Measurements from ENCODE around the gene MCF2.

DNA sequence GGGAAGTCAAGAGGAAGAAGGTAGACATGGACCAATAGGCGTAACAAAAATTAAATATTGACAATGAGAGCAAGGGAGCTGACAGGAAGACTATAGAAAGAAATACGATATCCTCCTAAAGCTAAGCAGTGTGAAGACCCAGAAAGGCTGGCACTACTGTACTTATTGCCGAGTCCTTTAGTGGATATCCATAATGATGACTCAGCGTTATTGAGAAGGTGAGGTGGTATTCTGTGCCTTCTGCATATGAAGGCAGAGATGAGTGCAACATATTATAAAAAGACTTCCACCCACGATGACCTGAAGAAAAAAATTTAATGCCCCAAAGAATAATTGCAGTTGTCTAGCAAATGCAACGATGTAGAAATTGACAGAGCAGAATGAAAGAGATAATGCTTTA lies 13.0 kb upstream of the MCF2 start:
- TF ChIP-seq, protein P1, sequence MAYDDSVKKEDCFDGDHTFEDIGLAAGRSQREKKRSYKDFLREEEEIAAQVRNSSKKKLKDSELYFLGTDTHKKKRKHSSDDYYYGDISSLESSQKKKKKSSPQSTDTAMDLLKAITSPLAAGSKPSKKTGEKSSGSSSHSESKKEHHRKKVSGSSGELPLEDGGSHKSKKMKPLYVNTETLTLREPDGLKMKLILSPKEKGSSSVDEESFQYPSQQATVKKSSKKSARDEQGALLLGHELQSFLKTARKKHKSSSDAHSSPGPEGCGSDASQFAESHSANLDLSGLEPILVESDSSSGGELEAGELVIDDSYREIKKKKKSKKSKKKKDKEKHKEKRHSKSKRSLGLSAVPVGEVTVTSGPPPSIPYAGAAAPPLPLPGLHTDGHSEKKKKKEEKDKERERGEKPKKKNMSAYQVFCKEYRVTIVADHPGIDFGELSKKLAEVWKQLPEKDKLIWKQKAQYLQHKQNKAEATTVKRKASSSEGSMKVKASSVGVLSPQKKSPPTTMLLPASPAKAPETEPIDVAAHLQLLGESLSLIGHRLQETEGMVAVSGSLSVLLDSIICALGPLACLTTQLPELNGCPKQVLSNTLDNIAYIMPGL (CRISPR knock-in tag; IDR thresholded peaks at IDR 0.05; ENCODE audit: borderline replicate concordance), result no peak
- TF ChIP-seq, protein P2, sequence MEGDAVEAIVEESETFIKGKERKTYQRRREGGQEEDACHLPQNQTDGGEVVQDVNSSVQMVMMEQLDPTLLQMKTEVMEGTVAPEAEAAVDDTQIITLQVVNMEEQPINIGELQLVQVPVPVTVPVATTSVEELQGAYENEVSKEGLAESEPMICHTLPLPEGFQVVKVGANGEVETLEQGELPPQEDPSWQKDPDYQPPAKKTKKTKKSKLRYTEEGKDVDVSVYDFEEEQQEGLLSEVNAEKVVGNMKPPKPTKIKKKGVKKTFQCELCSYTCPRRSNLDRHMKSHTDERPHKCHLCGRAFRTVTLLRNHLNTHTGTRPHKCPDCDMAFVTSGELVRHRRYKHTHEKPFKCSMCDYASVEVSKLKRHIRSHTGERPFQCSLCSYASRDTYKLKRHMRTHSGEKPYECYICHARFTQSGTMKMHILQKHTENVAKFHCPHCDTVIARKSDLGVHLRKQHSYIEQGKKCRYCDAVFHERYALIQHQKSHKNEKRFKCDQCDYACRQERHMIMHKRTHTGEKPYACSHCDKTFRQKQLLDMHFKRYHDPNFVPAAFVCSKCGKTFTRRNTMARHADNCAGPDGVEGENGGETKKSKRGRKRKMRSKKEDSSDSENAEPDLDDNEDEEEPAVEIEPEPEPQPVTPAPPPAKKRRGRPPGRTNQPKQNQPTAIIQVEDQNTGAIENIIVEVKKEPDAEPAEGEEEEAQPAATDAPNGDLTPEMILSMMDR (IDR thresholded peaks at IDR 0.05), result no peak
- TF ChIP-seq, protein P3, sequence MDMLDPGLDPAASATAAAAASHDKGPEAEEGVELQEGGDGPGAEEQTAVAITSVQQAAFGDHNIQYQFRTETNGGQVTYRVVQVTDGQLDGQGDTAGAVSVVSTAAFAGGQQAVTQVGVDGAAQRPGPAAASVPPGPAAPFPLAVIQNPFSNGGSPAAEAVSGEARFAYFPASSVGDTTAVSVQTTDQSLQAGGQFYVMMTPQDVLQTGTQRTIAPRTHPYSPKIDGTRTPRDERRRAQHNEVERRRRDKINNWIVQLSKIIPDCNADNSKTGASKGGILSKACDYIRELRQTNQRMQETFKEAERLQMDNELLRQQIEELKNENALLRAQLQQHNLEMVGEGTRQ (IDR thresholded peaks at IDR 0.05), result no peak
- TF ChIP-seq ESRRA (IDR thresholded peaks at IDR 0.05; ENCODE audit: borderline replicate concordance, low read length) (no peak), CEBPB (IDR thresholded peaks at IDR 0.05) (no peak), POLR2A (IDR thresholded peaks at IDR 0.05; ENCODE audit: low read length) (no peak), MYC (IDR thresholded peaks at IDR 0.05; ENCODE audit: borderline replicate concordance, low read length) (no peak), ZSCAN20 (CRISPR knock-in tag; IDR thresholded peaks at IDR 0.05) (no peak), EHMT2 (IDR thresholded peaks at IDR 0.05; ENCODE audit: low read depth) (no peak), RNF2 (IDR thresholded peaks at IDR 0.05; ENCODE audit: borderline replicate concordance, low read depth) (no peak)
- TF ChIP-seq, protein P4, sequence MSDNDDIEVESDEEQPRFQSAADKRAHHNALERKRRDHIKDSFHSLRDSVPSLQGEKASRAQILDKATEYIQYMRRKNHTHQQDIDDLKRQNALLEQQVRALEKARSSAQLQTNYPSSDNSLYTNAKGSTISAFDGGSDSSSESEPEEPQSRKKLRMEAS (IDR thresholded peaks at IDR 0.05), result no peak
- TF ChIP-seq, protein P5, sequence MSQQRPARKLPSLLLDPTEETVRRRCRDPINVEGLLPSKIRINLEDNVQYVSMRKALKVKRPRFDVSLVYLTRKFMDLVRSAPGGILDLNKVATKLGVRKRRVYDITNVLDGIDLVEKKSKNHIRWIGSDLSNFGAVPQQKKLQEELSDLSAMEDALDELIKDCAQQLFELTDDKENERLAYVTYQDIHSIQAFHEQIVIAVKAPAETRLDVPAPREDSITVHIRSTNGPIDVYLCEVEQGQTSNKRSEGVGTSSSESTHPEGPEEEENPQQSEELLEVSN (IDR thresholded peaks at IDR 0.05; ENCODE audit: borderline replicate concordance, low read depth), result no peak
- TF ChIP-seq, protein P6, sequence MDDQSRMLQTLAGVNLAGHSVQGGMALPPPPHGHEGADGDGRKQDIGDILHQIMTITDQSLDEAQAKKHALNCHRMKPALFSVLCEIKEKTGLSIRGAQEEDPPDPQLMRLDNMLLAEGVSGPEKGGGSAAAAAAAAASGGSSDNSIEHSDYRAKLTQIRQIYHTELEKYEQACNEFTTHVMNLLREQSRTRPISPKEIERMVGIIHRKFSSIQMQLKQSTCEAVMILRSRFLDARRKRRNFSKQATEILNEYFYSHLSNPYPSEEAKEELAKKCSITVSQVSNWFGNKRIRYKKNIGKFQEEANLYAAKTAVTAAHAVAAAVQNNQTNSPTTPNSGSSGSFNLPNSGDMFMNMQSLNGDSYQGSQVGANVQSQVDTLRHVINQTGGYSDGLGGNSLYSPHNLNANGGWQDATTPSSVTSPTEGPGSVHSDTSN (IDR thresholded peaks at IDR 0.05), result no peak
- TF ChIP-seq, protein P7, sequence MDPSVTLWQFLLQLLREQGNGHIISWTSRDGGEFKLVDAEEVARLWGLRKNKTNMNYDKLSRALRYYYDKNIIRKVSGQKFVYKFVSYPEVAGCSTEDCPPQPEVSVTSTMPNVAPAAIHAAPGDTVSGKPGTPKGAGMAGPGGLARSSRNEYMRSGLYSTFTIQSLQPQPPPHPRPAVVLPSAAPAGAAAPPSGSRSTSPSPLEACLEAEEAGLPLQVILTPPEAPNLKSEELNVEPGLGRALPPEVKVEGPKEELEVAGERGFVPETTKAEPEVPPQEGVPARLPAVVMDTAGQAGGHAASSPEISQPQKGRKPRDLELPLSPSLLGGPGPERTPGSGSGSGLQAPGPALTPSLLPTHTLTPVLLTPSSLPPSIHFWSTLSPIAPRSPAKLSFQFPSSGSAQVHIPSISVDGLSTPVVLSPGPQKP (IDR thresholded peaks at IDR 0.05; ENCODE audit: low read depth, low read length), result no peak

All from A549 (cell line).